ENCODE results near the gene HOXB3. TPM values are rescaled to one million over a fixed set of nuclear protein-coding genes. Genes with fewer than 3 reads are reported as not detected.

Gene HOXB3
- total RNA-seq, 2 experiments from 2014 or later: 2.0 TPM

DNA sequence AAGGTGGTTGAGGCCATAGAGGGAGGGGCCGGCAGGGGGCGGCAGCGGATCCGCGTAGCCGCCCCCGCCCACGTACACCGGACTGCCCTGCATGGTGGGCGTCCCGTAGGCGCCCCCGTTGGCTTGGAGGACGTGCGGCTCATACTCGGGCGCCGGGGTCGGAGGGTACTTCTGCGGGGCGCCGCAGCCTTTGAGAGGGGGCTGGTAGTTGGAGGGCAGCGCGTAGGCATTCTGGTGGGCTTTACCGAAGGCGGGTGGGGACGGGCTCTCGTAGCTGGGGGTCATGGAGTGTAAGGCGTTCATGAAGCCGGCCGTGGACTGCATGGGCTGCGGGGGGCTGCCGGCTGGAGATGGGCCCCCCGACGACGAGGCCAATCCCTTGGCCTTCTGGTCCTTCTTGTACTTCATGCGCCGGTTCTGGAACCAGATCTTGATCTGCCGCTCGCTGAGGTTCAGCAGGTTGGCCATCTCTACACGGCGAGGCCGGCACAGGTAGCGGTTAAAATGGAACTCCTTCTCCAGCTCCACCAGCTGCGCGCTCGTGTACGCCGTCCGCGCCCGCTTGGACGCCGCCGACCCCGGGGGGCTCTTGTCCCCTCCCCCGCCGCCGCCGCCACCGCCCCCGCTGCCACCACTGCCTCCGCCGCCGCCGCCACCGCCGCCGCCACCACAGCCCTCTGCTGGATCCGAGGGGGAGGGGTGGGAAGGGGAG is 39.4 kb downstream of the HOXB3 start:
- no peak for DNase-seq
- no peaks in the 10 kb centered on the region for H3K36me3 Mint-ChIP-seq (ENCODE audit: low read depth)

DNA sequence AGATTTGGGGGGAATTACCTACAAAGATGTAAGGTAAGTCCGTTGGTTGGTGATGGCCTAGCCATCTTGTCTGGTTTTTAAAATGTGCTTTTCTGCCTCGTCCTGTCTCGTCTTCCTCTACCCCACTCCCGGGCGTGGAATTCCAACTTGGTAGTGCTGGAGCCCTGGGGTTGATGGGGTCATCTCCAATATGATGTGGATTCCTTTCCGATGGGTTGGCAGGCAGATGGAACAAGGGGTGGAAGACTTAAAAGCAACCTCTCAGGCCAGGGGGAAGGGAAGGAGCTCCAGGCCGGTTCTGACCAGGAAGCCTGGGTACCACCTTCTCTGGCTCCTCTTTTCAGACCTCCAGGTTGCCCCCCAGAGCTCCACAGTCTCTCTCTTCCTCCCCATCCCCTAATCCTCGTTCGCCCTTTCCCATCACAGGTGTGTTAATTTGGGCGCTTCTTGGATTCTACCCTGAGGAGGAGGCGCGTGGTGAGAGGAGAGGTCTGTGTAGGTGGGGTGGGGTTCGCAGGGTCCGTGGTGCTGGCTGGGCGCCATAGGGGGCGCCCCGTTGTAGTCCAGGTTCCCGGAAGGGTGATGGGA is 40.0 kb downstream of the HOXB3 start:
- no peaks in the 10 kb centered on the region for H3K36me3 Mint-ChIP-seq (ENCODE audit: low read depth)
- CTCF ChIA-PET: interaction anchor here (1.1 kb wide), 1 partner anchor 58 kb away, joined by 4 read pairs; no protein-coding TSS in a partner anchor
- H3K9me3 Mint-ChIP-seq: no peaks in the 10 kb centered on the region
- no peaks in the 10 kb centered on the region for H3K27me3 Mint-ChIP-seq (ENCODE audit: low read depth)
- intact Hi-C loops (cut with micrococcal nuclease): loop anchor here (2.0 kb wide), 1 partner anchor 39 kb away; no protein-coding TSS in a partner anchor
- DNase-seq: no peak
- H3K4me3 Mint-ChIP-seq: no peak overlapping the region
- no peak overlapping the region for H3K27ac Mint-ChIP-seq
- H3K4me1 Mint-ChIP-seq (ENCODE audit: low read depth): peaks cover 32% of the 10 kb centered on the region

More for the DNA sequence above, 39.4 kb downstream of the HOXB3 start:
- peaks cover 27% of the 10 kb centered on the region for H3K4me1 Mint-ChIP-seq (ENCODE audit: low read depth)
- H3K9me3 Mint-ChIP-seq: no peaks in the 10 kb centered on the region
- no peak overlapping the region for H3K27ac Mint-ChIP-seq
- H3K27me3 Mint-ChIP-seq (ENCODE audit: low read depth): peaks cover 2% of the 10 kb centered on the region
- intact Hi-C loops (cut with micrococcal nuclease): no loop called here
- H3K4me3 Mint-ChIP-seq: no peak overlapping the region
- CTCF ChIA-PET: no interaction called here

DNA sequence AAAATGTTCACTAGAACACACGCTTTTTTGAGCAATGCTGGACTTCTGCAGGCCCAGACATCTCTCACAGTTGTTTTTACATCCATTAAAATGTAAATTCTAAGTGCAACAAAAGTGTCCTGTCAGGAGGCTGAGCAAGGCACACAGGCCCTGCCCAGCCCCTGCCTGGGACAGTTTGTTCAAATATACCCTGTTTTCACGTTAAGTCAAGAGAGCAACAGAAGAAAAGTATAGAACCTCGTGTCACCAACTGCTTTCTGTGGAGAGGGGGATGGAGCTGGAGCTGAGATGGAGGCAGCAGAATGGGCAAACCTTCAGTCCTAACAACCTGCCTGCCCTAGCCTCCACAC is 40.8 kb downstream of the HOXB3 start:
- CTCF ChIA-PET: interaction anchor here (0.7 to 1.1 kb wide), 3 partner anchors 14 to 57 kb away, joined by 3 to 4 read pairs (median 3); no protein-coding TSS in a partner anchor

DNA sequence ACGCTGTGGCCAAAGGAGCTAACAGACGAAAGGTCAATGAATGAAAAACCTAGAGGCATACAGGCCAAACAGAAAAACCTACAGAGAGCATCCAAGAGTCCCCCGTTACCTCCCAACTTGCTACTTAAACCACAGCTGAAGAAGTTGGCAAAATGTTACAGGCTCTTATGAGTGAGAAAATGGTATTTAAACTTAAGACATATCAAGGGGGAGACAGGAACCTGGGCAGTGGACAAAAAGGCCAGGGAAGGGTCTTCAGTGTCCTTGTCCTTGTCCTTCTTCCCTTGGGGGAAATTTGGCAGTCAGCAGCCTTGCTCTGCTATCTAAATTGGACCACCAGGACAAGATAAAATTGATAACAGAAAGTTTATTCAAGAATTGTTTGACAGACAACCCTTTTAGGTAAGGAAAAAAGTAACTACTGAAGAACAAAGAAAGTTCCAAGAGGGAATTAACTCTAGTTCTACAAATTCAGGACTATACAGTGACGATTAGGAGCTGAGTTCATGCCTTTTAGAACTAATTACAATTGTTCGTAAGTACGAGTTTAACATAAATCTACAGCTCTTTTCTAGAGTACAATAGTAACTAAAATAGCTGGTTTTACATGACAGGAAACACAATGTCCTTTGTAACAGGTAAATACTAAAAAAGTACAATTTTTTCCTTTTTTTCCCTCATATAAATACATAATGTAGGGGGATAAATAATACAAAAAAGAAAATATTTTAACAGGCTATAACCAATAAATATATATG is 41.3 kb downstream of the HOXB3 start:
- intact Hi-C loops (cut with micrococcal nuclease): loop anchor here (2.0 kb wide), 1 partner anchor 38 kb away; no protein-coding TSS in a partner anchor
- Mint-ChIP-seq H3K27ac (peak overlapping the region; percentile 79), H3K27me3 (ENCODE audit: low read depth) (no peaks in the 10 kb centered on the region), H3K9me3 (no peaks in the 10 kb centered on the region), H3K36me3 (ENCODE audit: low read depth) (peaks cover 2% of the 10 kb centered on the region), H3K4me1 (ENCODE audit: low read depth) (peaks cover 37% of the 10 kb centered on the region), H3K4me3 (no peak overlapping the region)
- CTCF ChIA-PET: interaction anchor here (0.6 to 1.1 kb wide), 5 partner anchors 15 to 197 kb away, joined by 3 to 4 read pairs (median 3); no protein-coding TSS in a partner anchor
- no peak for DNase-seq

More for the DNA sequence above, 40.8 kb downstream of the HOXB3 start:
- Mint-ChIP-seq H3K27ac (peak overlapping the region; percentile 55), H3K27me3 (ENCODE audit: low read depth) (no peaks in the 10 kb centered on the region), H3K4me3 (no peak overlapping the region), H3K4me1 (ENCODE audit: low read depth) (peaks cover 36% of the 10 kb centered on the region), H3K9me3 (no peaks in the 10 kb centered on the region), H3K36me3 (ENCODE audit: low read depth) (no peaks in the 10 kb centered on the region)
- DNase-seq: no peak
- intact Hi-C loops (cut with micrococcal nuclease): loop anchor here (2.0 kb wide), 1 partner anchor 38 kb away; no protein-coding TSS in a partner anchor

DNA sequence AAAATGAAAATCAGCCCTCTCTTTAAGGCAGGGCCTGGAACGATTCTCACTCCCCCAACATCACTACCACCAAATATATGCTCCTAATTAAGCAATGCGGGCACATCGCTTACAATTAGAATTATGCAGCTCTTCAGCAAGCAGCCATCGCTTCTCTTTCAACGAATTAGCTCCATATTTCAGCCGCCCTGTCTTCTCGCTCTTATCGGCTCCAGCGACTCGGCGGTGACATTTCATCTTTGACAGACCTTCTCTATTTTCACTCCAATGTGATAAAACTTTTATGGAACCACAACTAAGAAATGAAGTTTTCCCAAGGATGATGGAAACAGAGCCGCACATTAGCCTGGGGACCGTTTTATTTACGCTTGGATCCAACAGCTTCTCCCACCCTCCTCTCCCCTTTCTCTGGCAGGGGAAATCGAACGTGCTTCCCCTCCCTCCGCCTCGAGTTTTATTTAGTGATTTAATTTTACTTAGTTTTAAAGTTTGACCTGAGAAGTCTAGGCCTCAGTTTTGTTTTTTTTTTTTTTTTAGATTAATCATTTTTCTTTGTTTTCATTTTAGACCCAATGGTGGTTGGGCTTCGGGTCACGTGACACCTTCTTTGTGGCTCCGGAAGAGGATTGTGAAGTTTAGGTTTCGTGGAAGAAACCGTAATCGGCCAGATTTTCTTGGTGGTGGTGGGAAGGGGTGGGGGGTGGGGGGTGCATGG is 42.1 kb downstream of the HOXB3 start:
- intact Hi-C loops (cut with micrococcal nuclease): loop anchor here (2.0 kb wide), 1 partner anchor 37 kb away; no protein-coding TSS in a partner anchor
- Mint-ChIP-seq H3K36me3 (ENCODE audit: low read depth) (peaks cover 3% of the 10 kb centered on the region), H3K4me3 (peak overlapping the region; percentile 55), H3K27ac (peak overlapping the region; percentile 79), H3K27me3 (ENCODE audit: low read depth) (peaks cover under 1% of the 10 kb centered on the region), H3K4me1 (ENCODE audit: low read depth) (peaks cover 37% of the 10 kb centered on the region), H3K9me3 (no peaks in the 10 kb centered on the region)
- DNase-seq: peak; percentile 72
- CTCF ChIA-PET: interaction anchor here (0.7 to 1.3 kb wide), 6 partner anchors 9 to 449 kb away, joined by 3 to 6 read pairs (median 4); no protein-coding TSS in a partner anchor

DNA sequence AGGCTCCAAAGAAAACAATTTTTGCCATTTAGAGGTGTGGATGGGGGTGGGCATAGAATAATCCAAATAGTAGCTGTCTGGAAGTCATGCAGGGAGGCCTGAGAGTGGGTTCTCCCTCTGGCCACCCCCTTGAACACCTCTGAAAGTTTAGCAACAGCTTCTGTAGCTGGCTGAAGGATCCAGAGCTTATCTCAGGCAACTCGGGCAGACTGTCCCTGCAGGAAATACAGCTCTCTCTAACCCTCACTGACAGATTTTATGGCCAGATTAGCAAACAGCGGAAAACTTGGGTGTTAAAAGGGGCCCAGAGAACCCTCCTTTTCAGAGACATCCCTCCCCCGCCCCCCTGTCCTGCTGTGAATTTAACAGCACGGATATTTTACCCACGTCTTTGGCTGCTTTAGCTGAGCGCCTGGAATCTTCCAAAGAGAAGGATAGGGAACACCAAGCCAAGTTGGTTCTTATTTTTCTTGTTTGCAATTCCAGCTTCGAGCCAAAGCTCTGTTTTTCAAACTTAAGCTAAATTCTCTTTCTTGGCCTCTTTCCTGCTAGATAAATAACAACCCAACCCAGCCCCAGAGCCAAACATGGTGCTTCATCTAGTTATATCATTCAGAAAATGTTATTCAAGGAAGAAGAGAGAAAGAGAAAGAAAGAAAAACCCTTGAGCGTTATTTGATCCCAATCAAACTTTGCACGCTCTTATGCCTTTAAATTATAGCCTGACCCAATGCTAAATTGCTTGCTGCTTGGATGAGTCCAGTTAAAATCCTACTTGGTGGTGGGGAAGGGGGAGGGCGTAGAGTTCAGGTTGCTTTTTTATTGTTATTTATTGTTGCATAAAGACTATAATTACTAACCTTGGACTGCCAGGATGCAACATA is 42.9 kb downstream of the HOXB3 start:
- CTCF ChIA-PET: interaction anchor here (0.6 to 1.3 kb wide), 7 partner anchors 9 to 448 kb away, joined by 3 to 7 read pairs (median 4); partner anchors contain the start of gene HOXB5
- Mint-ChIP-seq H3K27ac (peak overlapping the region; percentile 79), H3K36me3 (ENCODE audit: low read depth) (peaks cover 9% of the 10 kb centered on the region), H3K4me3 (peak overlapping the region; percentile 55), H3K27me3 (ENCODE audit: low read depth) (peaks cover 6% of the 10 kb centered on the region), H3K9me3 (no peaks in the 10 kb centered on the region), H3K4me1 (ENCODE audit: low read depth) (peaks cover 39% of the 10 kb centered on the region)
- intact Hi-C loops (cut with micrococcal nuclease): no loop called here
- peak; percentile 28 for DNase-seq

DNA sequence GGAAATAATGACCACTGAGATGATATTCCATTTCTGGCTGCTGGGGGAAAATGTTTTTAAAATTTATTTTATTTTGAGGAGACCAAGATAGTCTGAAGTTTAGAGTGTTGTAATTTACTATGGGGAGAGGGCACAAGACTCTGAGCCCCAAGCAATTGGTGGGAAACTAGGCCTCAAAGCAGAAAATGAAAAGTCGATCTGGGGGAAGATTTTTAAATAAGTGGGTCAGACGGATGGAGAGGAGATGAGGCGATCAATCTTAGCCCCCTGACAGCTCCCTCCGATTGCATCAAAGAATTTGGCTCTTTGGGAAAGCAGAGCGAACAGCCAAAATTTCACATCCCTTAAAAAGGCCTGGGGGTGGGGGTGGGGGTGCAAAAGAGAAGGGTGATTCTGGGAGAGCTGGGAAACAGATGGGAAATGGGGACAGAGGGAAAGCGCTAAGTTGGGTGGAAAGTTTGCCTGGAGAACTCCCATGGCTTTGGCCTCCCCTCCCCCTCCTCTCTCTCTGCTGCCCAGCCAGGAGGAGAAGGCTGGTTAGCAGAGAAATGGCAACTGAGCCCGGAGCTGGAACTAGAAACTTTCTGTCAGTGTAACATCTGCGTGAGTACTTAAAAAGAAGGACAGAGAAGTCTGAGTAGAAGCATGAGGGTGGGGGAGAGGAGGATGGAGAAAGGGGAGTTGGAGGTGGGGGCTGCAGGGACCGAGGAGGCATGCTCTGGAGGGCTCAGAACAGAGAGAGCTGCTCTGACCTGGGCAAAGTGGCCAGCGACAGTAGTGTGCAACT is 43.7 kb downstream of the HOXB3 start:
- DNase-seq: no peak
- peaks cover 44% of the 10 kb centered on the region for H3K4me1 Mint-ChIP-seq (ENCODE audit: low read depth)
- peak overlapping the region; percentile 55 for H3K4me3 Mint-ChIP-seq
- CTCF ChIA-PET: interaction anchor here (0.6 to 1.3 kb wide), 5 partner anchors 11 to 447 kb away, joined by 3 to 7 read pairs (median 4); partner anchors contain the start of gene HOXB5
- no peaks in the 10 kb centered on the region for H3K9me3 Mint-ChIP-seq
- peaks cover 9% of the 10 kb centered on the region for H3K27me3 Mint-ChIP-seq (ENCODE audit: low read depth)
- H3K27ac Mint-ChIP-seq: peak overlapping the region; percentile 79
- intact Hi-C loops (cut with micrococcal nuclease): no loop called here
- peaks cover 14% of the 10 kb centered on the region for H3K36me3 Mint-ChIP-seq (ENCODE audit: low read depth)

DNA sequence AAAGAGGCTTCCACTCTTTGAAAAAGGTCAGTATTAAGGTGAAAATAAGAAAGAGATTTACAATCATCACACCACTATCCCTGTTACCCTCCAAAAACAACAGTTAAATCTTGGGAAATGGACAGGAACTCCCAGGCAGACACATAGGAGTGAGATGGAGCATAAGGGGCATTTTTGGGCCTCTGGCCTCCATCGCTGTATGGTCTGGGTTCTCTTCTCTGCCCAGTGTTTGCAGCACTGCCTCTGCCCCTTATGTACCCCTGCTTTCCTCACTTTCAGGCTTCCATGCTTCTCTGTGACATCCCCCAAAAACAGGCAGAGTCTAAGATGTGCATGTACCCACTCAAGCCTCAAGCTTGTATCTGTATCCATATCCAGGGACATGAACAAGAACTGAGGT is 44.5 kb downstream of the HOXB3 start:
- Mint-ChIP-seq H3K27ac (peak overlapping the region; percentile 79), H3K4me3 (peak overlapping the region; percentile 96), H3K36me3 (ENCODE audit: low read depth) (peaks cover 14% of the 10 kb centered on the region), H3K4me1 (ENCODE audit: low read depth) (peaks cover 47% of the 10 kb centered on the region), H3K9me3 (no peaks in the 10 kb centered on the region), H3K27me3 (ENCODE audit: low read depth) (peaks cover 9% of the 10 kb centered on the region)
- intact Hi-C loops (cut with micrococcal nuclease): no loop called here
- DNase-seq: no peak
- CTCF ChIA-PET: no interaction called here

DNA sequence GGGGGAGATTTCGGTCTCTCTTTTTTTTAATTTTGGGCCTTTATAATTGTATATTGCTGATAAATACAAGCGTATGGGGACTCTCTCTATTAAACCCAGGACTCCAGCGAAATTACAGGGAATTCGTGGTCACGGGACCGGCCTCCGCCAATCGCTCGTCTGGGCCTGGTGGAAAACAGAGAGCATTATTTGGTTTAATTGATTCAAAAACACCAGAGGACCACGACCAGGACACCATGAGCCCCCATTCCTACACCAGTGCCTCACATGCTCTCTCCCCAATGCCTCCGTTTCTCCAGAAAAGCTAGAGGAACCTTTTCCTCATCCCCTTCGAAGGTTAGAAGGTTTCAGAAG is 45.0 kb downstream of the HOXB3 start, which contains the start of gene HOXB2:
HOXB2 (minus strand) TSS at position 88 of the 354 bp plus-strand sequence. CDS start 198 bp downstream, outside the sequence.
- DNase-seq: no peak

DNA sequence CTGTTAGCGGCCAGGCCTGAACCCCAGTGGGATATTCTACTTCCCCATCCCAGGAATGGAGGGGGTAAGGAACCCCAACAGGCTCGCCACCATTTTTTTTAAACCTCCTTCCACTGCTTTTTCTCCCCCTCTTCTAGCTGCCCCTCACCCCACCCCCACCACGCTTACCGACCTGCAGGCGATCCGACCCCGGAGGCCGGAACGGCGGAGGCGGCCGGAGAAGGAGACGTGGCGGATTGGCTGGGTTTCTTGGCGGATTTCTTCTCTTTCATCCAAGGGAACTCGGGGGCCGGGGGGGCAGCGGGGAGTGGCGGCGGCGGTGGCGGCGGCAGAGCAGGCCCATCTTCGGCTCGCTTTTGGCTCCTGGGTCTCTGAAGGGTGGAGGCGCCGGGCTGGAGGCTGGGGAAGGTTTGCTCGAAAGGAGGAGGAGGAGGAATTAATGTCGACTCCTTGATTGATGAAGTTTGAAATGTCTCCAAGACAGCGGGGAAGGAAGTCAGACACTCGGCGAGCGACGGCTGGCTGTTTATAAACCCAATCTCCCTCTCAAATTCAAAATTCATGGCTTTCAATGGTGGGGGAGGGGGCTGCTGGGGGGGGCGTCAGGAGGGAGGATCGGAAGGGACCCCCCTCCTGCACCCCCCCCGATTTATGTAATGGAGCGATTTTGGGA is 45.6 kb downstream of the HOXB3 start:
- DNase-seq: peak; percentile 66
- H3K4me1 Mint-ChIP-seq (ENCODE audit: low read depth): peaks cover 58% of the 10 kb centered on the region
- H3K36me3 Mint-ChIP-seq (ENCODE audit: low read depth): peaks cover 14% of the 10 kb centered on the region
- no peaks in the 10 kb centered on the region for H3K9me3 Mint-ChIP-seq
- CTCF ChIA-PET: interaction anchor here (1.2 kb wide), 1 partner anchor 36 kb away, joined by 4 read pairs; no protein-coding TSS in a partner anchor
- intact Hi-C loops (cut with micrococcal nuclease): loop anchor here (5.0 kb wide), 1 partner anchor 52 kb away; no protein-coding TSS in a partner anchor
- peaks cover 9% of the 10 kb centered on the region for H3K27me3 Mint-ChIP-seq (ENCODE audit: low read depth)
- peak overlapping the region; percentile 96 for H3K27ac Mint-ChIP-seq
- peak overlapping the region; percentile 96 for H3K4me3 Mint-ChIP-seq

More for the DNA sequence above, 45.0 kb downstream of the HOXB3 start, which contains the start of gene HOXB2:
- H3K27ac Mint-ChIP-seq: peak within 1 kb of the TSS; percentile 96
- intact Hi-C loops (cut with micrococcal nuclease): no loop called here
- H3K4me3 Mint-ChIP-seq: peak within 1 kb of the TSS; percentile 96
- peaks cover 9% of the 10 kb centered on the region for H3K27me3 Mint-ChIP-seq (ENCODE audit: low read depth)
- CTCF ChIA-PET: no interaction called here
- no peaks in the 10 kb centered on the region for H3K9me3 Mint-ChIP-seq
- H3K36me3 Mint-ChIP-seq (ENCODE audit: low read depth): peaks cover 14% of the 10 kb centered on the region
- peaks cover 52% of the 10 kb centered on the region for H3K4me1 Mint-ChIP-seq (ENCODE audit: low read depth)
